ENCODE data around the gene MALRD1.

DNA sequence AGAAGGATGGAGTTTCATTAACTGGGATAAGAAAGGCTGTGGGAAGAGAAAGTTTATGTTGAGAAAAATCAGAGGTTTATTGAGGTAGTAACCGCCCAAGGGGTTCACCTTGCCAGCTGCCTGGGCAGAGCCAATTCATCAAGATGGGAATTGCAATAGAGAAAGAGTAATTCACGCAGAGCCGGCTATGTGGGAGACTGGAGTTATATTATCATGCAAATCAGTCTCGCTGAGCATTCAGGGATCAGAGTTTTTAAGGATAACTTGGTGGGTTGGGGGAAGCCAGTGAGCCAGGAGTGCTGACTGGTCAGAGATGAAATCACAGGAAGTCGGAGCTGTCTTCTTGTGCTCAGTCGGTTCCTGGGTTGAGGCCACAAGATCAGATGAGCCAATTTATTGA, 70.6 kb downstream of the MALRD1 start:
- TF ChIP-seq POLR2A (IDR thresholded peaks at IDR 0.05) = no peak
- TF ChIP-seq, protein P1, sequence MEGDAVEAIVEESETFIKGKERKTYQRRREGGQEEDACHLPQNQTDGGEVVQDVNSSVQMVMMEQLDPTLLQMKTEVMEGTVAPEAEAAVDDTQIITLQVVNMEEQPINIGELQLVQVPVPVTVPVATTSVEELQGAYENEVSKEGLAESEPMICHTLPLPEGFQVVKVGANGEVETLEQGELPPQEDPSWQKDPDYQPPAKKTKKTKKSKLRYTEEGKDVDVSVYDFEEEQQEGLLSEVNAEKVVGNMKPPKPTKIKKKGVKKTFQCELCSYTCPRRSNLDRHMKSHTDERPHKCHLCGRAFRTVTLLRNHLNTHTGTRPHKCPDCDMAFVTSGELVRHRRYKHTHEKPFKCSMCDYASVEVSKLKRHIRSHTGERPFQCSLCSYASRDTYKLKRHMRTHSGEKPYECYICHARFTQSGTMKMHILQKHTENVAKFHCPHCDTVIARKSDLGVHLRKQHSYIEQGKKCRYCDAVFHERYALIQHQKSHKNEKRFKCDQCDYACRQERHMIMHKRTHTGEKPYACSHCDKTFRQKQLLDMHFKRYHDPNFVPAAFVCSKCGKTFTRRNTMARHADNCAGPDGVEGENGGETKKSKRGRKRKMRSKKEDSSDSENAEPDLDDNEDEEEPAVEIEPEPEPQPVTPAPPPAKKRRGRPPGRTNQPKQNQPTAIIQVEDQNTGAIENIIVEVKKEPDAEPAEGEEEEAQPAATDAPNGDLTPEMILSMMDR (IDR thresholded peaks at IDR 0.05) = no peak
- TF ChIP-seq POLR2AphosphoS5 (IDR thresholded peaks at IDR 0.05) = no peak
